ENCODE results near the gene STAT1. TPM values are rescaled to one million over a fixed set of nuclear protein-coding genes. Genes with fewer than 3 reads are reported as not detected.
A peak's percentile ranks its signal among the peaks of the same experiment; 100 is the strongest.

STAT1 gene
- total RNA-seq, 1 donor from 2014 or later = 140 TPM

DNA sequence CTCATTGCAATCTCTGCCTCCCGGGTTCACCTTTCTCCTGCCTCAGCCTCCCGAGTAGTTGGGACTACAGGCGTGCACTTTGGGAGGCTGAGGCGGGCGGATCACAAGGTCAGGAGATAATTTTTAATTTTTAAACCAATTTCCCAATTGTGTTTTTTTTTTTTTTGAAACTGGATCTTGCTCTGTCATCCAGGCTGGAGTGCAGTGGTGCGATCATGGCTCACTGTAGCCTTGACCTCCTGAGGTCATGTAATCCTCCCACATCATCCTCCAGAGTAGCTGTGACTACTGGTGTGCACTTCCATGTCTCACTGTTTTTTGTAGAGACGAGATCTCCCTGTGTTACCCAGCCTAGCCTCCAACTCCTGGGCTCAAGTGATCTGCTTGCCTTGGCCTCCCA lies 84.1 kb downstream of the STAT1 start:
- TF ChIP-seq, protein P1, sequence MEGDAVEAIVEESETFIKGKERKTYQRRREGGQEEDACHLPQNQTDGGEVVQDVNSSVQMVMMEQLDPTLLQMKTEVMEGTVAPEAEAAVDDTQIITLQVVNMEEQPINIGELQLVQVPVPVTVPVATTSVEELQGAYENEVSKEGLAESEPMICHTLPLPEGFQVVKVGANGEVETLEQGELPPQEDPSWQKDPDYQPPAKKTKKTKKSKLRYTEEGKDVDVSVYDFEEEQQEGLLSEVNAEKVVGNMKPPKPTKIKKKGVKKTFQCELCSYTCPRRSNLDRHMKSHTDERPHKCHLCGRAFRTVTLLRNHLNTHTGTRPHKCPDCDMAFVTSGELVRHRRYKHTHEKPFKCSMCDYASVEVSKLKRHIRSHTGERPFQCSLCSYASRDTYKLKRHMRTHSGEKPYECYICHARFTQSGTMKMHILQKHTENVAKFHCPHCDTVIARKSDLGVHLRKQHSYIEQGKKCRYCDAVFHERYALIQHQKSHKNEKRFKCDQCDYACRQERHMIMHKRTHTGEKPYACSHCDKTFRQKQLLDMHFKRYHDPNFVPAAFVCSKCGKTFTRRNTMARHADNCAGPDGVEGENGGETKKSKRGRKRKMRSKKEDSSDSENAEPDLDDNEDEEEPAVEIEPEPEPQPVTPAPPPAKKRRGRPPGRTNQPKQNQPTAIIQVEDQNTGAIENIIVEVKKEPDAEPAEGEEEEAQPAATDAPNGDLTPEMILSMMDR (IDR thresholded peaks at IDR 0.05) = no peak
- Mint-ChIP-seq H3K36me3 (ENCODE audit: low read depth) (peaks cover 32% of the 10 kb centered on the region), H3K4me1 (ENCODE audit: low read depth) (peaks cover 40% of the 10 kb centered on the region), H3K27ac (ENCODE audit: unreplicated experiment) (peak overlapping the region; percentile 51), H3K4me3 (ENCODE audit: unreplicated experiment) (no peak overlapping the region), H3K27me3 (ENCODE audit: low read depth) (no peaks in the 10 kb centered on the region), H3K9me3 (ENCODE audit: low read depth) (no peaks in the 10 kb centered on the region)
- no peak for DNase-seq (ENCODE audit: low spot score)

DNA sequence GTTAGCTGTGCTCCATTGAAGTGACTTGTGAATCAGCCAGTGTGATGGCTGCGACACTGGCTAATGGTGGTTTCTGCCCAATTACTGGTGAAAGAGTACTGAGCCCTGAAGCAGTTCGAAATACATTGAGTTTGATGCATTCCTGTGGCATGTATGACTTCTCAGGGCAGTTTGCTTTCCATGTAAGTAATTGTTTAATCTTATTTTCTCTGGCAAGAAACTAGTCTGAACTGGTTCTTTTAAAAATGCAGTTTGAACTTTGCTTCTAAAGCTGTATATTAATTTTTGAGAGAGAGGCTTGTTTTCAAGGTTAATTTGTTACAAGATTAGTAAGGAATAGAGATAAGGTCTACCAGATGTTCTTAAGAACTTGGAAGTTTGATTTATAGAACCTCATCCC lies 86.7 kb downstream of the STAT1 start:
- Mint-ChIP-seq H3K27ac (ENCODE audit: unreplicated experiment) (peak overlapping the region; percentile 82), H3K9me3 (ENCODE audit: low read depth) (no peaks in the 10 kb centered on the region), H3K4me3 (ENCODE audit: unreplicated experiment) (no peak overlapping the region), H3K36me3 (ENCODE audit: low read depth) (peaks cover 43% of the 10 kb centered on the region), H3K27me3 (ENCODE audit: low read depth) (no peaks in the 10 kb centered on the region), H3K4me1 (ENCODE audit: low read depth) (peaks cover 54% of the 10 kb centered on the region)
- DNase-seq (ENCODE audit: low spot score) = no peak
- TF ChIP-seq, protein P1 (IDR thresholded peaks at IDR 0.05) = no peak

DNA sequence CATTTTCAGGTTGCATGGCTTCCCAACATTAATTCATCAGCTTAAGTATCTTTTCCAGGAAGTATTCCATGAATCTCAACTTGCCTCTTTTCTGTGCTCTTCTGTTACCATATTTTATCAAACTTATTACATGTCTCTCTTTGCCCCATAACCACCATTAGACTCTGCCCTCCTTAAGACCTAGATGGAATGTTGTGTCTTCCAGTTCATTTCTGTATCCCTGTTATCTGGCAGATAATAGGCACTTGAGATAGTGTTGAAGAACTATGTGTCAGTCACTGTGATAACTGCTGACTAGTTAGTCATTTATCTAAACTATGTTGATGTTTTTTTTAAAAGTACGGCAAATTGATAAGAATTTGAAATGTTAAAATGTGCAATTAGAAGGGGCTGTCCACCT lies 91.6 kb downstream of the STAT1 start:
- no peak overlapping the region for H3K4me3 Mint-ChIP-seq (ENCODE audit: unreplicated experiment)
- peaks cover 48% of the 10 kb centered on the region for H3K4me1 Mint-ChIP-seq (ENCODE audit: low read depth)
- DNase-seq (ENCODE audit: low spot score) = no peak
- no peaks in the 10 kb centered on the region for H3K27me3 Mint-ChIP-seq (ENCODE audit: low read depth)
- peaks cover 37% of the 10 kb centered on the region for H3K36me3 Mint-ChIP-seq (ENCODE audit: low read depth)
- H3K9me3 Mint-ChIP-seq (ENCODE audit: low read depth) = no peaks in the 10 kb centered on the region
- TF ChIP-seq, protein P1 (IDR thresholded peaks at IDR 0.05) = no peak
- peak overlapping the region; percentile 71 for H3K27ac Mint-ChIP-seq (ENCODE audit: unreplicated experiment)

DNA sequence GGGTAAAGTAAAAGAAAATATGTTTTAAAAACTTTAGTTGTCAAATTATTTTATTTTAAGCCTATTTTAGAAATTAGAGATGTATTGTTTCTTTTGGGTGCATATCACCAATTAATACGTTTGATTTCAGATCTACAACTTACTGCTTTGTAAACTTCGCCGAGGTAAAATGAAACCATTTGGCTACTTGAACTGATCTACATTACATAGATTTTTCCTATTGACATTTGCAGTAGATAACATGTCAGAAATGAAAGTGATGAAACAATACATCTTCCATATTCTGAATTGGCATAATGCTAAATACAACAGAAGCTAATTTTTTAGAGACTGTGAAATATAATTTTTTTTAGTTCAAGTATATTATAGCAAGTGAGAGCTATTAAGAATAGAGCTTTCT lies 93.9 kb downstream of the STAT1 start:
- TF ChIP-seq, protein P1 (IDR thresholded peaks at IDR 0.05) = no peak
- H3K4me3 Mint-ChIP-seq (ENCODE audit: unreplicated experiment) = no peak overlapping the region
- H3K27ac Mint-ChIP-seq (ENCODE audit: unreplicated experiment) = no peak overlapping the region
- no peaks in the 10 kb centered on the region for H3K27me3 Mint-ChIP-seq (ENCODE audit: low read depth)
- H3K9me3 Mint-ChIP-seq (ENCODE audit: low read depth) = no peaks in the 10 kb centered on the region
- peaks cover 37% of the 10 kb centered on the region for H3K4me1 Mint-ChIP-seq (ENCODE audit: low read depth)
- no peak for DNase-seq (ENCODE audit: low spot score)
- peaks cover 40% of the 10 kb centered on the region for H3K36me3 Mint-ChIP-seq (ENCODE audit: low read depth)

Other genes starting within 250 kb of the STAT1 start
- 234 to 330 TPM (median 245 TPM) in 3 replicates for gene GLS, start 133.3 kb downstream of the STAT1 start, total RNA-seq
- gene STAT4, start 136.8 kb upstream of the STAT1 start, total RNA-seq = 1.3 to 12.4 TPM (median 11.5 TPM) in 3 replicates
- gene MYO1B, start 231.2 kb upstream of the STAT1 start, total RNA-seq = 64.7 to 116 TPM (median 114 TPM) in 3 replicates

Measured in chondrocyte (in vitro differentiated cells).